ENCODE results near the gene USP3. TPM values are rescaled to one million over a fixed set of nuclear protein-coding genes. Genes with fewer than 3 reads are reported as not detected.

USP3 gene
- total RNA-seq, 1 experiment from 2014 or later, result 54.2 TPM

- Mint-ChIP-seq H3K36me3 (ENCODE audit: insufficient read depth, unreplicated experiment) (peaks cover 50% of the 10 kb centered on the region), H3K4me3 (ENCODE audit: unreplicated experiment) (no peak overlapping the region), H3K27me3 (ENCODE audit: insufficient read depth, unreplicated experiment) (no peaks in the 10 kb centered on the region), H3K27ac (ENCODE audit: unreplicated experiment) (no peak overlapping the region), H3K4me1 (ENCODE audit: low read depth, unreplicated experiment) (no peaks in the 10 kb centered on the region), H3K9me3 (ENCODE audit: unreplicated experiment) (no peaks in the 10 kb centered on the region)
- no peaks in the 10 kb centered on the region for H3K27me3 ChIP-seq (replicated peaks; ENCODE audit: control insufficient read depth, insufficient read depth, low read length)
- peaks cover 1% of the 10 kb centered on the region for H3K36me3 ChIP-seq (ENCODE audit: control insufficient read depth, insufficient read depth, low read length)
- TF ChIP-seq, protein P1, sequence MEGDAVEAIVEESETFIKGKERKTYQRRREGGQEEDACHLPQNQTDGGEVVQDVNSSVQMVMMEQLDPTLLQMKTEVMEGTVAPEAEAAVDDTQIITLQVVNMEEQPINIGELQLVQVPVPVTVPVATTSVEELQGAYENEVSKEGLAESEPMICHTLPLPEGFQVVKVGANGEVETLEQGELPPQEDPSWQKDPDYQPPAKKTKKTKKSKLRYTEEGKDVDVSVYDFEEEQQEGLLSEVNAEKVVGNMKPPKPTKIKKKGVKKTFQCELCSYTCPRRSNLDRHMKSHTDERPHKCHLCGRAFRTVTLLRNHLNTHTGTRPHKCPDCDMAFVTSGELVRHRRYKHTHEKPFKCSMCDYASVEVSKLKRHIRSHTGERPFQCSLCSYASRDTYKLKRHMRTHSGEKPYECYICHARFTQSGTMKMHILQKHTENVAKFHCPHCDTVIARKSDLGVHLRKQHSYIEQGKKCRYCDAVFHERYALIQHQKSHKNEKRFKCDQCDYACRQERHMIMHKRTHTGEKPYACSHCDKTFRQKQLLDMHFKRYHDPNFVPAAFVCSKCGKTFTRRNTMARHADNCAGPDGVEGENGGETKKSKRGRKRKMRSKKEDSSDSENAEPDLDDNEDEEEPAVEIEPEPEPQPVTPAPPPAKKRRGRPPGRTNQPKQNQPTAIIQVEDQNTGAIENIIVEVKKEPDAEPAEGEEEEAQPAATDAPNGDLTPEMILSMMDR (IDR thresholded peaks at IDR 0.05; ENCODE audit: insufficient read depth in 1 of 2, low read depth in 1 of 2, low read length in 1 of 2, severe bottlenecking in 1 of 2, unreplicated experiment in 1 of 2), result no peak
- POLR2A ChIA-PET, result interaction anchor here (0.5 kb wide), 1 partner anchor 700 kb away, joined by 10 read pairs; no protein-coding TSS in a partner anchor
- H3K4me1 ChIP-seq, result no peaks in the 10 kb centered on the region; the same call in 1 of the 2 replicates
- no peak for DNase-seq
- CTCF ChIA-PET, result no interaction called here
- intact Hi-C loops (cut with micrococcal nuclease; ENCODE audit: unreplicated experiment), result no loop called here
- no TSS peak for BruUV-seq (replicated peaks)
- H3K4me3 ChIP-seq (ENCODE audit: low read depth, low read length), result no peak overlapping the region
- H3K9me3 ChIP-seq, result no peaks in the 10 kb centered on the region
Observed at GRCh38 chr15:63595065-63595464, 90.7 kb downstream of the USP3 start.

- CTCF ChIA-PET, result no interaction called here
- Mint-ChIP-seq H3K27ac (ENCODE audit: unreplicated experiment) (no peak overlapping the region), H3K4me1 (ENCODE audit: low read depth, unreplicated experiment) (no peaks in the 10 kb centered on the region), H3K36me3 (ENCODE audit: insufficient read depth, unreplicated experiment) (peaks cover 51% of the 10 kb centered on the region), H3K27me3 (ENCODE audit: insufficient read depth, unreplicated experiment) (no peaks in the 10 kb centered on the region), H3K9me3 (ENCODE audit: unreplicated experiment) (no peaks in the 10 kb centered on the region), H3K4me3 (ENCODE audit: unreplicated experiment) (no peak overlapping the region)
- intact Hi-C loops (cut with micrococcal nuclease; ENCODE audit: unreplicated experiment), result no loop called here
- DNase-seq, result no peak
- H3K4me3 ChIP-seq (ENCODE audit: low read depth, low read length), result no peak overlapping the region
- TF ChIP-seq, protein P1 (IDR thresholded peaks at IDR 0.05; ENCODE audit: insufficient read depth in 1 of 2, low read depth in 1 of 2, low read length in 1 of 2, severe bottlenecking in 1 of 2, unreplicated experiment in 1 of 2), result no peak
- no peaks in the 10 kb centered on the region for H3K27me3 ChIP-seq (replicated peaks; ENCODE audit: control insufficient read depth, insufficient read depth, low read length)
- H3K4me1 ChIP-seq, result no peaks in the 10 kb centered on the region; the same call in 1 of the 2 replicates
- POLR2A ChIA-PET, result no interaction called here
- no peaks in the 10 kb centered on the region for H3K9me3 ChIP-seq
- no peaks in the 10 kb centered on the region; the same call in 1 of the 2 replicates for H3K36me3 ChIP-seq (ENCODE audit: control insufficient read depth, insufficient read depth, low read length)
- no TSS peak for BruUV-seq (replicated peaks)
Observed at GRCh38 chr15:63595688-63596087, 91.3 kb downstream of the USP3 start.

DNA sequence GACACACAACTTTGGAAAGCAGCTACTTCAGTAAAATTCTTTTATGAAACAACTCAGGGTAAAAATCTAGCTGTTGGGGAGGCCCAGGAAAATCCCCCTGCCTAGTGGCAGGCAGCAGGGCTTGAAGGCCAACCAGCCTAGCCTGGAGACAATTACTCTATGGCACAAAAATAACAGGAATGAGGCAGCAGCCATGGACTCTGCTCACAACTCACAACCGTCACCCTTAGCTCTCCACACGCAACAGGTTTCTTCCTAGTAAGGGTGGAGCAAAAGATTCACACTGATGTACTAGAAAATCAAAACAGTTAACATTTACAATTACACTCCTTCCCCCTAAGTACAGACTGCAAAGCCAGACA lies 92.3 kb downstream of the USP3 start:
- H3K9me3 ChIP-seq, result no peaks in the 10 kb centered on the region
- peaks cover 48% of the 10 kb centered on the region for H3K36me3 Mint-ChIP-seq (ENCODE audit: insufficient read depth, unreplicated experiment)

More for the DNA sequence above, 92.3 kb downstream of the USP3 start:
- no peaks in the 10 kb centered on the region; the same call in 1 of the 2 replicates for H3K36me3 ChIP-seq (ENCODE audit: control insufficient read depth, insufficient read depth, low read length)
- Mint-ChIP-seq H3K27ac (ENCODE audit: unreplicated experiment) (no peak overlapping the region), H3K4me1 (ENCODE audit: low read depth, unreplicated experiment) (no peaks in the 10 kb centered on the region), H3K4me3 (ENCODE audit: unreplicated experiment) (no peak overlapping the region), H3K27me3 (ENCODE audit: insufficient read depth, unreplicated experiment) (no peaks in the 10 kb centered on the region), H3K9me3 (ENCODE audit: unreplicated experiment) (no peaks in the 10 kb centered on the region)
- TF ChIP-seq, protein P1 (IDR thresholded peaks at IDR 0.05; ENCODE audit: insufficient read depth in 1 of 2, low read depth in 1 of 2, low read length in 1 of 2, severe bottlenecking in 1 of 2, unreplicated experiment in 1 of 2), result no peak
- no peaks in the 10 kb centered on the region; the same call in 1 of the 2 replicates for H3K4me1 ChIP-seq
- DNase-seq, result no peak
- no peaks in the 10 kb centered on the region for H3K27me3 ChIP-seq (replicated peaks; ENCODE audit: control insufficient read depth, insufficient read depth, low read length)
- H3K4me3 ChIP-seq (ENCODE audit: low read depth, low read length), result no peak overlapping the region
- POLR2A ChIA-PET, result no interaction called here
- intact Hi-C loops (cut with micrococcal nuclease; ENCODE audit: unreplicated experiment), result no loop called here
- BruUV-seq (replicated peaks), result TSS peak; percentile 26
- CTCF ChIA-PET, result no interaction called here

Data from Caco-2 (cell line).